Naive thymus-derived CD4-positive, alpha-beta T cell (primary cell): ENCODE measurements around the gene TSPOAP1. TPM values are rescaled to one million over a fixed set of nuclear protein-coding genes. Genes with fewer than 3 reads are reported as not detected.

Experiments used
- ATAC-seq: fragments of 150-1000 bp; cut with Tn5 transposase; 2 replicates; pipeline ENCODE4 v1.10.0; 2021; ENCODE audit warnings: mild to moderate bottlenecking, moderate library complexity
- CTCF ChIA-PET: fragments of 350-600 bp; sonication (Branson Sonifier 250); formaldehyde crosslinking; loops from one replicate; lab custom pipeline; 2021; ENCODE audit warnings: antibody characterized with exemption; lab: Charles Lee
- POLR2A ChIA-PET: fragments of 350-600 bp; sonication (Branson Sonifier 250); formaldehyde crosslinking; loops from one replicate; lab custom pipeline; 2021; ENCODE audit warnings: antibody characterized with exemption, inconsistent platforms; lab: Charles Lee
- DNase-seq, 9 donors: peaks; one replicate each; pipeline versions ENCODE4 v3.0.0 to v3.0.0-alpha.2; 2020 to 2022; ENCODE audit warnings: mixed read lengths in 1 of 9
- H3K27ac ChIP-seq: one replicate; pipeline ENCODE4 v1.7.0; 2013; ENCODE audit warnings: mild to moderate bottlenecking, low read depth, low read length, moderate library complexity
- H3K27me3 ChIP-seq, 2 donors: one replicate each; pipeline ENCODE4 v1.7.0; 2013; ENCODE audit warnings: low read length in 2 of 2, mild to moderate bottlenecking in 2 of 2, moderate library complexity in 2 of 2; ENCODE audit not compliant: control insufficient read depth in 2 of 2, insufficient read depth in 2 of 2
- H3K36me3 ChIP-seq, 3 experiments: 1 replicate in 2 of 3; 2 replicates in 1 of 3; pipeline ENCODE4 v1.7.0; 2013; ENCODE audit warnings: low read length in 3 of 3, mild to moderate bottlenecking in 3 of 3, moderate library complexity in 1 of 3; ENCODE audit not compliant: insufficient read depth in 3 of 3, control insufficient read depth in 2 of 3
- H3K4me1 ChIP-seq, 2 donors: one replicate each; pipeline ENCODE4 v1.7.0; 2013; ENCODE audit warnings: low read length in 2 of 2, mild to moderate bottlenecking in 2 of 2, moderate library complexity in 1 of 2; ENCODE audit not compliant: control insufficient read depth in 2 of 2, insufficient read depth in 2 of 2
- H3K4me3 ChIP-seq: 2 replicates; pipeline ENCODE4 v1.7.0; 2013; ENCODE audit warnings: mild to moderate bottlenecking, low read length
- H3K9me3 ChIP-seq, 3 experiments: 1 replicate in 2 of 3; 2 replicates in 1 of 3; pipeline ENCODE4 v1.7.0; 2013; ENCODE audit warnings: low read length in 3 of 3; ENCODE audit not compliant: control insufficient read depth in 2 of 3
- H3K27ac Mint-ChIP-seq, 9 donors: one replicate each; pipeline ENCODE4 v1.8.0; 2020 to 2022; ENCODE audit warnings: mixed read lengths in 9 of 9, mild to moderate bottlenecking in 8 of 9, moderate library complexity in 5 of 9, inconsistent platforms in 2 of 9
- H3K27me3 Mint-ChIP-seq, 5 donors: one replicate each; pipeline ENCODE4 v1.8.0; 2021 to 2022; ENCODE audit warnings: mixed read lengths in 5 of 5, mild to moderate bottlenecking in 1 of 5
- H3K36me3 Mint-ChIP-seq, 5 donors: one replicate each; pipeline ENCODE4 v1.8.0; 2020 to 2022; ENCODE audit warnings: mixed read lengths in 5 of 5, mild to moderate bottlenecking in 3 of 5, inconsistent platforms in 1 of 5
- H3K4me1 Mint-ChIP-seq, 7 donors: one replicate each; pipeline ENCODE4 v1.8.0; 2020 to 2022; ENCODE audit warnings: mixed read lengths in 7 of 7, mild to moderate bottlenecking in 3 of 7, inconsistent platforms in 1 of 7
- H3K4me3 Mint-ChIP-seq, 10 donors: one replicate each; pipeline ENCODE4 v1.8.0; 2020 to 2022; ENCODE audit warnings: mild to moderate bottlenecking in 10 of 10, mixed read lengths in 10 of 10, moderate library complexity in 6 of 10, inconsistent platforms in 2 of 10
- H3K9me3 Mint-ChIP-seq, 11 donors: one replicate each; pipeline ENCODE4 v1.8.0; 2020 to 2022; ENCODE audit warnings: mixed read lengths in 11 of 11, mild to moderate bottlenecking in 4 of 11, inconsistent platforms in 1 of 11, moderate library complexity in 1 of 11
- intact Hi-C, 2 donors: fragments of 100-400 bp; cut with micrococcal nuclease; formaldehyde crosslinking; loops; one replicate each; pipeline ENCODE4 v1.15.1; 2023
- polyA plus RNA-seq, 2 donors: library from polyadenylated mRNA; unstranded; fragments of 300-500 nt; fragmentation: Illumina TruSeq; gene quantifications; one replicate each; pipeline ENCODE4 v1.2.3, GENCODE V29; 2021
- total RNA-seq, 6 experiments: library from RNA in 5 of 6; stranded (reverse) in 5 of 6; gene quantifications; 1 replicate in 5 of 6; 2 replicates in 1 of 6; pipeline ENCODE4 v1.2.3 and lab custom pipeline; 2021 to 2026

Gene TSPOAP1
- total and polyA plus RNA-seq, 7 experiments from 2014 or later, result 0.20 to 62.5 (median 11.8) TPM

- no peaks in the 10 kb centered on the region for H3K4me1 ChIP-seq
- DNase-seq, result no peak
Observed at GRCh38 chr17:58294034-58294433, 34.6 kb downstream of the TSPOAP1 start.

GRCh38 chr17:58291246-58291645 lies 37.3 kb downstream of the TSPOAP1 start:
- no peaks in the 10 kb centered on the region for H3K4me1 ChIP-seq
- Mint-ChIP-seq H3K27ac (no peak overlapping the region), H3K9me3 (peaks cover 0 to 16% (median 3%) of the 10 kb centered on the region in 11 donors), H3K4me3 (no peak overlapping the region), H3K36me3 (peaks cover 0 to 4% (median 0%) of the 10 kb centered on the region in 5 donors), H3K4me1 (no peaks in the 10 kb centered on the region), H3K27me3 (peaks cover 9 to 51% (median 24%) of the 10 kb centered on the region in 5 donors)
- ChIA-PET CTCF (no interaction called here), POLR2A (no interaction called here)
- no peak overlapping the region for H3K27ac ChIP-seq
- intact Hi-C loops, result no loop called here
- H3K4me3 ChIP-seq, result no peak overlapping the region
- H3K27me3 ChIP-seq, result no peaks in the 10 kb centered on the region
- no peaks in the 10 kb centered on the region for H3K36me3 ChIP-seq
- ATAC-seq (no peak), DNase-seq (no peak)
- H3K9me3 ChIP-seq, result peaks cover 0 to 3% (median 0%) of the 10 kb centered on the region in 3 experiments

More at GRCh38 chr17:58294034-58294433, 34.6 kb downstream of the TSPOAP1 start:
- Mint-ChIP-seq H3K4me1 (no peaks in the 10 kb centered on the region), H3K27me3 (peaks cover 0 to 58% (median 12%) of the 10 kb centered on the region in 5 donors), H3K36me3 (peaks cover 0 to 4% (median 0%) of the 10 kb centered on the region in 5 donors), H3K9me3 (peaks cover 0 to 16% (median 3%) of the 10 kb centered on the region in 11 donors), H3K4me3 (no peak overlapping the region), H3K27ac (no peak overlapping the region)
- Histone ChIP-seq H3K4me3 (no peak overlapping the region), H3K36me3 (no peaks in the 10 kb centered on the region), H3K27me3 (no peaks in the 10 kb centered on the region), H3K27ac (no peak overlapping the region), H3K9me3 (peaks cover 0 to 3% (median 0%) of the 10 kb centered on the region in 3 experiments)
- ChIA-PET POLR2A (no interaction called here), CTCF (interaction anchor here (0.5 kb wide), 1 partner anchor 1616 kb away, joined by 6 read pairs; no protein-coding TSS in a partner anchor)
- ATAC-seq, result no peak
- intact Hi-C loops, result no loop called here

GRCh38 chr17:58289869-58290268 lies 38.7 kb downstream of the TSPOAP1 start:
- Mint-ChIP-seq H3K27ac (no peak overlapping the region), H3K9me3 (peaks cover 0 to 15% (median 3%) of the 10 kb centered on the region in 11 donors), H3K4me1 (no peaks in the 10 kb centered on the region), H3K36me3 (peaks cover 0 to 4% (median 0%) of the 10 kb centered on the region in 5 donors), H3K27me3 (peaks cover 9 to 46% (median 24%) of the 10 kb centered on the region in 5 donors), H3K4me3 (no peak overlapping the region)
- H3K9me3 ChIP-seq, result peaks cover 0 to 3% (median 0%) of the 10 kb centered on the region in 3 experiments
- DNase-seq (no peak), ATAC-seq (no peak)
- CTCF ChIA-PET, result no interaction called here
- no peaks in the 10 kb centered on the region for H3K36me3 ChIP-seq
- H3K4me1 ChIP-seq, result no peaks in the 10 kb centered on the region
- H3K27me3 ChIP-seq, result no peaks in the 10 kb centered on the region
- intact Hi-C loops, result no loop called here
- H3K27ac ChIP-seq, result no peak overlapping the region
- POLR2A ChIA-PET, result no interaction called here
- no peak overlapping the region for H3K4me3 ChIP-seq

GRCh38 chr17:58285422-58285810 lies 43.2 kb downstream of the TSPOAP1 start:
- no peaks in the 10 kb centered on the region for H3K9me3 ChIP-seq
- DNase-seq (no peak), ATAC-seq (no peak)
- intact Hi-C loops, result no loop called here
- ChIA-PET POLR2A (no interaction called here), CTCF (no interaction called here)
- H3K4me1 Mint-ChIP-seq, result peaks cover 0 to 4% (median 0%) of the 10 kb centered on the region in 7 donors
- H3K4me3 Mint-ChIP-seq, result no peak overlapping the region
- no peaks in the 10 kb centered on the region for H3K27me3 ChIP-seq
- H3K27me3 Mint-ChIP-seq, result peaks cover 7 to 29% (median 21%) of the 10 kb centered on the region in 5 donors
- H3K36me3 ChIP-seq, result no peaks in the 10 kb centered on the region
- H3K27ac ChIP-seq, result no peak overlapping the region
- H3K4me3 ChIP-seq, result no peak overlapping the region
- no peak overlapping the region for H3K27ac Mint-ChIP-seq
- H3K36me3 Mint-ChIP-seq, result no peaks in the 10 kb centered on the region
- no peaks in the 10 kb centered on the region for H3K4me1 ChIP-seq
- no peaks in the 10 kb centered on the region for H3K9me3 Mint-ChIP-seq

GRCh38 chr17:58284613-58285421 lies 43.8 kb downstream of the TSPOAP1 start:
- no peaks in the 10 kb centered on the region for H3K36me3 Mint-ChIP-seq
- Histone ChIP-seq H3K27ac (no peak overlapping the region), H3K27me3 (no peaks in the 10 kb centered on the region), H3K4me3 (no peak overlapping the region), H3K9me3 (no peaks in the 10 kb centered on the region), H3K4me1 (no peaks in the 10 kb centered on the region), H3K36me3 (no peaks in the 10 kb centered on the region)
- DNase-seq (no peak), ATAC-seq (no peak)
- H3K27me3 Mint-ChIP-seq, result peaks cover 7 to 29% (median 22%) of the 10 kb centered on the region in 5 donors
- intact Hi-C loops, result no loop called here
- H3K4me1 Mint-ChIP-seq, result peaks cover 0 to 5% (median 1%) of the 10 kb centered on the region in 7 donors
- H3K4me3 Mint-ChIP-seq, result no peak overlapping the region
- CTCF ChIA-PET, result no interaction called here
- no peak overlapping the region for H3K27ac Mint-ChIP-seq
- POLR2A ChIA-PET, result no interaction called here
- H3K9me3 Mint-ChIP-seq, result no peaks in the 10 kb centered on the region

- ATAC-seq, result no peak
- Histone ChIP-seq H3K4me3 (no peak overlapping the region), H3K27me3 (no peaks in the 10 kb centered on the region), H3K27ac (no peak overlapping the region), H3K36me3 (no peaks in the 10 kb centered on the region), H3K9me3 (no peaks in the 10 kb centered on the region), H3K4me1 (no peaks in the 10 kb centered on the region)
- ChIA-PET POLR2A (no interaction called here), CTCF (no interaction called here)
- H3K36me3 Mint-ChIP-seq, result no peaks in the 10 kb centered on the region
- H3K27ac Mint-ChIP-seq, result no peak overlapping the region
- peaks cover 7 to 31% (median 24%) of the 10 kb centered on the region in 5 donors for H3K27me3 Mint-ChIP-seq
- H3K4me1 Mint-ChIP-seq, result peaks cover 0 to 8% (median 5%) of the 10 kb centered on the region in 7 donors
- no peak for DNase-seq
- no peaks in the 10 kb centered on the region for H3K9me3 Mint-ChIP-seq
- intact Hi-C loops, result no loop called here
- no peak overlapping the region for H3K4me3 Mint-ChIP-seq
Observed at GRCh38 chr17:58283674-58284612, 44.7 kb downstream of the TSPOAP1 start.
